Heart right ventricle (tissue), 16 donors: ENCODE results near the gene TSC2. TPM values are rescaled to one million over a fixed set of nuclear protein-coding genes. Genes with fewer than 3 reads are reported as not detected.
"Not testable (repeated sequence)": the region's sequence is repeated elsewhere in the genome, so short reads cannot be mapped to it uniquely, and the experiment has no call there.

ENCODE experiments used
- ATAC-seq, 8 donors: fragments of 200-7000 bp; cut with Tn5 transposase; one replicate each; pipeline ENCODE4 v1.9.1; 2020; ENCODE audit warnings: mild to moderate bottlenecking in 8 of 8, moderate library complexity in 8 of 8, moderate number of reproducible peaks in 1 of 8
- DNase-seq, 2 donors: peaks; one replicate each; pipeline ENCODE4 v3.0.0-alpha.2; 2020
- H3K27ac ChIP-seq, 10 donors: fragments of 200-600 bp; sonication (generic) in 2 of 10; one replicate each; pipeline versions ENCODE4 v1.5.0 to v1.8.0; 2020 to 2022; ENCODE audit warnings: mild to moderate bottlenecking in 3 of 10
- H3K27me3 ChIP-seq, 7 donors: fragments of 200-600 bp; one replicate each; pipeline ENCODE4 v1.8.0; 2021 to 2022; ENCODE audit warnings: mild to moderate bottlenecking in 2 of 7
- H3K36me3 ChIP-seq, 9 donors: fragments of 200-600 bp; sonication (generic) in 1 of 9; one replicate each; pipeline versions ENCODE4 v1.5.0 to v1.8.0; 2020 to 2022; ENCODE audit warnings: mild to moderate bottlenecking in 2 of 9
- H3K4me1 ChIP-seq, 9 donors: fragments of 200-600 bp; sonication (generic) in 1 of 9; one replicate each; pipeline versions ENCODE4 v1.5.0 to v1.8.0; 2020 to 2022; ENCODE audit warnings: mild to moderate bottlenecking in 4 of 9
- H3K4me3 ChIP-seq, 10 donors: fragments of 200-600 bp; sonication (generic) in 2 of 10; one replicate each; pipeline versions ENCODE4 v1.5.0 to v1.8.0; 2020 to 2022; ENCODE audit warnings: mild to moderate bottlenecking in 7 of 10, moderate library complexity in 2 of 10
- H3K9me3 ChIP-seq, 11 donors: fragments of 200-600 bp in 10 of 11; sonication (generic) in 2 of 11; one replicate each; pipeline versions ENCODE4 v1.5.0 to v1.8.0; 2013 to 2022; ENCODE audit warnings: mild to moderate bottlenecking in 2 of 11, control low read depth in 1 of 11, moderate library complexity in 1 of 11
- CTCF ChIP-seq, 9 donors: fragments of 200-600 bp; sonication (generic) in 2 of 9; IDR thresholded peaks; one replicate each; pipeline versions ENCODE4 v1.5.0 to v1.8.0; 2021 to 2022; ENCODE audit warnings: antibody characterized with exemption in 9 of 9, mild to moderate bottlenecking in 5 of 9, moderate library complexity in 1 of 9
- WGBS, 2 donors: extraction: QIAGEN DNeasy Blood & Tissue Kit; methylation state at CpG; one replicate each; pipeline ENCODE4 v1.1.7; 2013; ENCODE audit warnings: inconsistent platforms in 1 of 2; 5-methylcytosine and 5-hydroxymethylcytosine counted together
- intact Hi-C, 10 donors: fragments of 100-400 bp; cut with DNase I; formaldehyde crosslinking; loops; one replicate each; pipeline versions ENCODE4 v1.11.1 to v1.14.2; 2022
- polyA plus RNA-seq, 2 donors: library from polyadenylated mRNA; stranded (reverse); fragments of 200-250 nt; gene quantifications; one replicate each; pipeline ENCODE4 v1.2.3, GENCODE V29; 2013
- total RNA-seq, 10 donors: library from RNA; stranded (reverse); fragmentation: NEBNext Ultra II Directional in 3 of 10; extraction: Animal tissue kit (Norgen Biotek cat#: 25700) in 3 of 10; gene quantifications; one replicate each; pipeline versions ENCODE4 v1.2.1 to v1.2.4, GENCODE V29; 2021 to 2023
- donor health status: Arrhythmogenic right ventricular cardiomyopathy.
- donor health status: ischemic (EF 13 %, LVEDD 7.1; RV severe dilation, severe dysfunction).
- donor health status: healthy with polysubstance abuse.
- donor health status: DM: no; HTN: yes; CAD: no.
- donor health status: DM: no; HTN: no; CAD: no.
- donor health status: ischemic (EF 25% LVEDD 6.9; RV normal size, moderate dysfunction).
- donor health status: ischemic (EF 25% LVEDD 5.7; RV mildly dilated, moderate dysfunction).
- donor health status: healthy.
- donor health status: DM: yes; HTN: yes; CAD: no.
- donor health status: Ischemic cardiomyopathy.
- donor health status: ischemic (EF 35%, LVEDD 5.7; RV mildly dilated, moderate dysfunction).
- donor health status: nonischemic (EF 11% LVEDD 7.7; RV severe dilation, severe dysfunction).
- donor health status: DM: yes; HTN: yes; CAD: no.
- donor health status: PGD.
- donor health status: ischemic (EF 29% LVEDD 5.4; RV normal size, mild dysfunction).
- donor health status: nonischemic (EF 23%, LVEDD 6.1; RV moderate dilation, normal function).

TSC2 gene
- total and polyA plus RNA-seq, 12 donors = 28.8 to 87.0 (median 71.5) TPM

GRCh38 chr16:2096853-2097595 is 49.2 kb downstream of the TSC2 start:
- no peaks in the 10 kb centered on the region for H3K9me3 ChIP-seq

GRCh38 chr16:2097689-2098088 is 49.9 kb downstream of the TSC2 start:
- DNase-seq, H3K4me3 ChIP-seq, intact Hi-C loops, H3K27ac ChIP-seq, H3K27me3 ChIP-seq, ATAC-seq, H3K4me1 ChIP-seq, H3K9me3 ChIP-seq: not testable (repeated sequence)
- 91 to 95% methylated on average over 12 to 14 of the region's 14 CpGs for WGBS, 2 donors
- H3K36me3 ChIP-seq = peaks cover 0 to 95% (median 53%) of the 10 kb centered on the region in 9 donors

More at GRCh38 chr16:2096853-2097595, 49.2 kb downstream of the TSC2 start:
- ATAC-seq = peak in 6 of 8 donors; percentile 15 to 39 (median 37)
- H3K27me3 ChIP-seq = no peaks in the 10 kb centered on the region
- no peak for DNase-seq
- H3K36me3 ChIP-seq = peaks cover 0 to 95% (median 54%) of the 10 kb centered on the region in 9 donors
- H3K4me3 ChIP-seq = no peak overlapping the region
- H3K27ac ChIP-seq = no peak overlapping the region
- intact Hi-C loops = no loop called here
- 80 to 82% methylated on average over 25 of the region's 25 CpGs for WGBS, 2 donors
- TF ChIP-seq CTCF (IDR thresholded peaks at IDR 0.05) = no peak
- H3K4me1 ChIP-seq = peaks cover 0 to under 1% (median 0%) of the 10 kb centered on the region in 9 donors

- ATAC-seq = not testable (repeated sequence)
Measured at GRCh38 chr16:2101581-2101980, 53.8 kb downstream of the TSC2 start.

GRCh38 chr16:2102471-2102870 is 54.7 kb downstream of the TSC2 start:
- ATAC-seq = no peak
- no peaks in the 10 kb centered on the region for H3K9me3 ChIP-seq
- no peak for TF ChIP-seq CTCF (IDR thresholded peaks at IDR 0.05)
- H3K4me1 ChIP-seq = peaks cover 0 to 2% (median 0%) of the 10 kb centered on the region in 9 donors
- intact Hi-C loops = no loop called here
- 92 to 94% methylated on average over 18 to 19 of the region's 19 CpGs for WGBS, 2 donors
- no peak overlapping the region for H3K4me3 ChIP-seq
- DNase-seq = no peak
- H3K27ac ChIP-seq = no peak overlapping the region
- H3K27me3 ChIP-seq = no peaks in the 10 kb centered on the region
- peaks cover 0 to 81% (median 27%) of the 10 kb centered on the region in 9 donors for H3K36me3 ChIP-seq

More at GRCh38 chr16:2101581-2101980, 53.8 kb downstream of the TSC2 start:
- H3K27me3 ChIP-seq, H3K9me3 ChIP-seq, H3K4me1 ChIP-seq, DNase-seq, H3K4me3 ChIP-seq, intact Hi-C loops, H3K27ac ChIP-seq: not testable (repeated sequence)
- WGBS, 2 donors = 89 to 93% methylated on average over 12 of the region's 16 CpGs
- H3K36me3 ChIP-seq = peaks cover 0 to 83% (median 31%) of the 10 kb centered on the region in 9 donors

- H3K27me3 ChIP-seq, H3K4me3 ChIP-seq, H3K27ac ChIP-seq, intact Hi-C loops, DNase-seq, H3K9me3 ChIP-seq, H3K4me1 ChIP-seq: not testable (repeated sequence)
- H3K36me3 ChIP-seq = peaks cover 0 to 86% (median 34%) of the 10 kb centered on the region in 9 donors
- WGBS, 2 donors = 93% methylated on average over 15 to 17 of the region's 20 CpGs
- peak in 4 of 8 donors; percentile 12 to 46 (median 42) for ATAC-seq
Measured at GRCh38 chr16:2104464-2104863, 56.7 kb downstream of the TSC2 start.

- H3K27ac ChIP-seq, H3K4me1 ChIP-seq, H3K27me3 ChIP-seq, DNase-seq, intact Hi-C loops, H3K9me3 ChIP-seq, H3K4me3 ChIP-seq, ATAC-seq: not testable (repeated sequence)
- 96% methylated on average over 16 to 21 of the region's 21 CpGs for WGBS, 2 donors
- H3K36me3 ChIP-seq = peaks cover 0 to 86% (median 27%) of the 10 kb centered on the region in 9 donors
Measured at GRCh38 chr16:2105291-2105690, 57.5 kb downstream of the TSC2 start.

- H3K9me3 ChIP-seq, H3K4me3 ChIP-seq, intact Hi-C loops, ATAC-seq, DNase-seq, H3K27me3 ChIP-seq, H3K27ac ChIP-seq, H3K4me1 ChIP-seq: not testable (repeated sequence)
- 80% methylated on average over 14 to 20 of the region's 22 CpGs for WGBS, 2 donors
- H3K36me3 ChIP-seq = peaks cover 0 to 86% (median 26%) of the 10 kb centered on the region in 9 donors
Measured at GRCh38 chr16:2105769-2106168, 58.0 kb downstream of the TSC2 start.

- H3K4me1 ChIP-seq, H3K27ac ChIP-seq, intact Hi-C loops, H3K27me3 ChIP-seq, H3K4me3 ChIP-seq, H3K9me3 ChIP-seq, DNase-seq, ATAC-seq: not testable (repeated sequence)
- WGBS, 2 donors = 95% methylated on average over 38 of the region's 38 CpGs
- H3K36me3 ChIP-seq = peaks cover 0 to 86% (median 27%) of the 10 kb centered on the region in 9 donors
Measured at GRCh38 chr16:2106211-2106610, 58.4 kb downstream of the TSC2 start.

- H3K4me1 ChIP-seq, intact Hi-C loops, H3K27ac ChIP-seq, DNase-seq, H3K4me3 ChIP-seq, H3K9me3 ChIP-seq, H3K27me3 ChIP-seq: not testable (repeated sequence)
- ATAC-seq = peak in 2 of 8 donors; percentile 7 to 25
- 82 to 83% methylated on average over 17 of the region's 17 CpGs for WGBS, 2 donors
- peaks cover 0 to 86% (median 32%) of the 10 kb centered on the region in 9 donors for H3K36me3 ChIP-seq
Measured at GRCh38 chr16:2107121-2107790, 59.5 kb downstream of the TSC2 start.
